ENCODE measurements around the gene MAP4K2. TPM values are rescaled to one million over a fixed set of nuclear protein-coding genes. Genes with fewer than 3 reads are reported as not detected.
A peak's percentile ranks its signal among the peaks of the same experiment; 100 is the strongest.

MAP4K2 gene
- total RNA-seq, 4 donors from 2014 or later = 3.6 to 9.0 (median 6.1) TPM

- no peaks in the 10 kb centered on the region for H3K9me3 ChIP-seq
- peaks cover 0 to 17% (median 0%) of the 10 kb centered on the region in 3 donors for H3K36me3 ChIP-seq
- 64 to 70% methylated on average over 3 to 6 of the region's 9 CpGs for WGBS, 2 donors
- TF ChIP-seq CTCF (IDR thresholded peaks at IDR 0.05) (no peak), POLR2A (IDR thresholded peaks at IDR 0.05) (no peak)
- peak overlapping the region in 1 of 4 donors; percentile 31 for H3K27ac ChIP-seq
- DNase-seq = no peak
- H3K4me3 ChIP-seq = no peak overlapping the region
- intact Hi-C loops (cut with DNase I) = no loop called here
- peaks cover 0 to 6% (median 0%) of the 10 kb centered on the region in 3 donors for H3K4me1 ChIP-seq
- H3K27me3 ChIP-seq = no peaks in the 10 kb centered on the region
Measured at GRCh38 chr11:64788321-64789215, 14.4 kb downstream of the MAP4K2 start.

GRCh38 chr11:64787526-64788320, 15.3 kb downstream of the MAP4K2 start:
- no peak for TF ChIP-seq POLR2A (IDR thresholded peaks at IDR 0.05)
- peak; percentile 60 to 77 (median 66) for TF ChIP-seq CTCF (IDR thresholded peaks at IDR 0.05)
- H3K4me1 ChIP-seq = peaks cover 0 to 6% (median 0%) of the 10 kb centered on the region in 3 donors
- no peak for DNase-seq
- no peak overlapping the region for H3K4me3 ChIP-seq
- intact Hi-C loops (cut with DNase I) = no loop called here
- peaks cover 0 to 17% (median 0%) of the 10 kb centered on the region in 3 donors for H3K36me3 ChIP-seq
- H3K9me3 ChIP-seq = no peaks in the 10 kb centered on the region
- WGBS, 2 donors = 34 to 54% methylated on average over 11 to 13 of the region's 15 CpGs
- no peaks in the 10 kb centered on the region for H3K27me3 ChIP-seq
- peak overlapping the region in 2 of 4 donors; percentile 2 to 31 for H3K27ac ChIP-seq

- Histone ChIP-seq H3K4me1 (peaks cover 0 to 6% (median 0%) of the 10 kb centered on the region in 3 donors), H3K4me3 (no peak overlapping the region), H3K27me3 (no peaks in the 10 kb centered on the region), H3K27ac (no peak overlapping the region), H3K36me3 (peaks cover 0 to 17% (median 0%) of the 10 kb centered on the region in 3 donors), H3K9me3 (no peaks in the 10 kb centered on the region)
- intact Hi-C loops (cut with DNase I) = no loop called here
- TF ChIP-seq CTCF (IDR thresholded peaks at IDR 0.05) = no peak
- TF ChIP-seq POLR2A (IDR thresholded peaks at IDR 0.05) = no peak
- WGBS, 2 donors = 84 to 97% methylated on average over 7 to 10 of the region's 10 CpGs
- no peak for DNase-seq
Measured at GRCh38 chr11:64786308-64786707, 16.7 kb downstream of the MAP4K2 start.

- H3K27me3 ChIP-seq = no peaks in the 10 kb centered on the region
- TF ChIP-seq POLR2A (IDR thresholded peaks at IDR 0.05) (no peak), CTCF (IDR thresholded peaks at IDR 0.05) (no peak)
- H3K27ac ChIP-seq = no peak overlapping the region
- H3K36me3 ChIP-seq = peaks cover 0 to 11% (median 0%) of the 10 kb centered on the region in 3 donors
- H3K9me3 ChIP-seq = no peaks in the 10 kb centered on the region
- H3K4me3 ChIP-seq = no peak overlapping the region
- no peak for DNase-seq
- intact Hi-C loops (cut with DNase I) = no loop called here
- peaks cover 0 to 7% (median 0%) of the 10 kb centered on the region in 3 donors for H3K4me1 ChIP-seq
- WGBS, 2 donors = 79 to 88% methylated on average over 12 of the region's 12 CpGs
Measured at GRCh38 chr11:64784813-64785581, 18.0 kb downstream of the MAP4K2 start.
